BLaER1 (cell line): Measurements from ENCODE around the gene SLIT3.
"Not testable (repeated sequence)": the region's sequence is repeated elsewhere in the genome, so short reads cannot be mapped to it uniquely, and the experiment has no call there.

Experiments used
- H3K27ac ChIP-seq: shearing (Covaris generic); formaldehyde crosslinking; 2 replicates; pipeline ENCODE4 v1.8.1; 2022
- H3K27me3 ChIP-seq: shearing (Covaris generic); formaldehyde crosslinking; 2 replicates; pipeline ENCODE4 v1.8.1; 2022
- H3K36me3 ChIP-seq: shearing (Covaris generic); formaldehyde crosslinking; 2 replicates; pipeline ENCODE4 v1.8.1; 2022
- H3K4me1 ChIP-seq: shearing (Covaris generic); formaldehyde crosslinking; 2 replicates; pipeline ENCODE4 v1.8.1; 2022
- H3K4me2 ChIP-seq: shearing (Covaris generic); formaldehyde crosslinking; 2 replicates; pipeline ENCODE4 v1.8.1; 2022
- H3K4me3 ChIP-seq: shearing (Covaris generic); formaldehyde crosslinking; 2 replicates; pipeline ENCODE4 v1.8.1; 2022
- H3K9ac ChIP-seq: shearing (Covaris generic); formaldehyde crosslinking; 2 replicates; pipeline ENCODE4 v1.8.1; 2022
- H3K9me3 ChIP-seq: shearing (Covaris generic); formaldehyde crosslinking; 2 replicates; pipeline ENCODE4 v1.8.1; 2022
- H4K20me1 ChIP-seq: shearing (Covaris generic); formaldehyde crosslinking; 2 replicates; pipeline ENCODE4 v1.8.1; 2022
- Cebpa-rat ChIP-seq: shearing (Covaris generic); IDR thresholded peaks from 2 replicates; pipeline ENCODE4 v1.8.1; 2022

Gene SLIT3

DNA sequence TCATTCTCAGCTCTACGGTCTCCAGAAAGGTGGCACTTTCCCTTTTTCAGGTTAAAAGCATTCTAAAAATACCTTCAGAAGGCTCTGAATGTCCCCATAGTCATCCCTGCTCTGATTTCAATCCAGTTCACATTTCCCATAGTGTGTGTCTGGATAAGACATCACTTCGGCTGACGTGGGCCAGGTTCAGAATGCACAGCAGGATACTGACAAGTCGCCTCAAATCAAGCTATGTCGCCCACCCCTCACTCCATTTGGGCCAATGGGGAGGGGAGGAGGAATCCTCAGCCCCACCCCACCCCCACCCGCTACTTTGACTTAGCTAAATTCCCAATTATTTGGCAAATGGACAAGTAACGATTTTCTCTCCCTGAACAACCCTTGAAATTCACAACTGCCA, 148.0 kb downstream of the SLIT3 start:
- H3K27me3 ChIP-seq: no peaks in the 10 kb centered on the region
- peaks cover 3% of the 10 kb centered on the region; the same call in 1 of the 2 replicates for H3K9me3 ChIP-seq
- no peak overlapping the region for H3K4me2 ChIP-seq
- H3K36me3 ChIP-seq: no peaks in the 10 kb centered on the region
- no peak overlapping the region for H3K9ac ChIP-seq
- no peak for TF ChIP-seq Cebpa-rat
- H4K20me1 ChIP-seq: no peaks in the 10 kb centered on the region
- no peaks in the 10 kb centered on the region for H3K4me1 ChIP-seq
- no peak overlapping the region for H3K4me3 ChIP-seq
- H3K27ac ChIP-seq: no peak overlapping the region

DNA sequence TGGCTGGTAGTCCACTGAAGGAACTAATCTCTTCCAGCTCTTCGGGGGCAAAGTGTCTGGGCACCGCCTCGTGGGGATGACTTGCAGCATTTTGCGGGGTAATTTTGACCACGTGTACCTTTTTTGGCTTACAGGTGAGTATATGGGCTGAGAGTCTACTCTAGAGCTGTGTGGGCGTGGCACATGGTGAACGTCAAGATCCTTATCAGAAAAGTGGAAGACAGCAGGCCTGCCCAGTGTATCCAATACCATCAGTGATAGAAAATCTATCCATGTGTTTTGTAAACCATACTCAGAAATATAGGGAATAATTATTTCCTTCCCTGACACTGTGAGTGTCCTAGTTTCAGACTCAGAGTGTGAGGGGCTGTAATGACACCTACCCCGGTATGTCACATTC, 148.5 kb downstream of the SLIT3 start:
- no peak overlapping the region for H3K27ac ChIP-seq

GRCh38 chr5:169151051-169151805, 149.7 kb downstream of the SLIT3 start:
- no peak for TF ChIP-seq Cebpa-rat
- H3K4me1 ChIP-seq: 0 out of 2 replicates have a peak, but pooled peaks cover 2% of the 10 kb centered on the region
- H3K4me3 ChIP-seq: no peak overlapping the region
- no peaks in the 10 kb centered on the region for H4K20me1 ChIP-seq
- no peaks in the 10 kb centered on the region for H3K27me3 ChIP-seq
- H3K9ac ChIP-seq: no peak overlapping the region
- no peak overlapping the region for H3K4me2 ChIP-seq
- no peak overlapping the region for H3K27ac ChIP-seq
- no peaks in the 10 kb centered on the region for H3K36me3 ChIP-seq
- H3K9me3 ChIP-seq: no peaks in the 10 kb centered on the region

More for the DNA sequence above, 148.5 kb downstream of the SLIT3 start:
- Histone ChIP-seq H3K27me3 (no peaks in the 10 kb centered on the region), H3K4me1 (no peaks in the 10 kb centered on the region), H4K20me1 (no peaks in the 10 kb centered on the region), H3K4me3 (no peak overlapping the region), H3K36me3 (no peaks in the 10 kb centered on the region), H3K4me2 (no peak overlapping the region), H3K9me3 (no peaks in the 10 kb centered on the region), H3K9ac (no peak overlapping the region)
- TF ChIP-seq Cebpa-rat: no peak

DNA sequence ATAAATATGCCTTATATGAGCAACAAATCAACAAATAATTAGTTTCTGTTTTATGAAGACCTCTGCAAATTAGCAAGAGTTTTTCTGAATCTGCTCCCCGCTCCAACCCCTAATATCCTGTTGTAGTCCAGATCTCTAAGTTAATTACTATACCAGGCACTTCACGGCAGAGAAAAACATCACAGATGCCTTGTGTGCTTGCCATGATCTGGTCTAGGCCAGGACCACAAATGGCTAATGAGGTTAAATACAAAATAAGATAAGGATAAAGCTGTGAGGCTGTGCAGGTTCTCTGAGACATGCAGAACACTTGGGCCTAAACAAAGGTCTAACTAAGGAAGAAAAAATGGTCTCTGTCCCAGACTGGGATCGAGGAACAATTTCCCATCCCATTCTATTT, 150.8 kb downstream of the SLIT3 start:
- TF ChIP-seq Cebpa-rat: no peak
- H3K4me3 ChIP-seq: no peak overlapping the region

GRCh38 chr5:169149317-169149716, 151.6 kb downstream of the SLIT3 start:
- H4K20me1 ChIP-seq: no peaks in the 10 kb centered on the region
- H3K4me2 ChIP-seq: no peak overlapping the region
- no peak overlapping the region for H3K4me3 ChIP-seq
- no peaks in the 10 kb centered on the region for H3K9me3 ChIP-seq
- H3K27me3 ChIP-seq: no peaks in the 10 kb centered on the region
- H3K36me3 ChIP-seq: no peaks in the 10 kb centered on the region
- 0 out of 2 replicates have a peak, but pooled peaks cover 6% of the 10 kb centered on the region for H3K4me1 ChIP-seq
- H3K9ac ChIP-seq: no peak overlapping the region
- H3K27ac ChIP-seq: no peak overlapping the region
- TF ChIP-seq Cebpa-rat: no peak

More for the DNA sequence above, 150.8 kb downstream of the SLIT3 start:
- Histone ChIP-seq H4K20me1 (no peaks in the 10 kb centered on the region), H3K36me3 (no peaks in the 10 kb centered on the region), H3K27me3 (no peaks in the 10 kb centered on the region), H3K27ac (no peak overlapping the region), H3K4me2 (no peak overlapping the region), H3K9ac (no peak overlapping the region), H3K9me3 (no peaks in the 10 kb centered on the region), H3K4me1 (0 out of 2 replicates have a peak, but pooled peaks cover 6% of the 10 kb centered on the region)

- no peak for TF ChIP-seq Cebpa-rat
- H3K36me3 ChIP-seq: no peaks in the 10 kb centered on the region
- no peak overlapping the region for H3K4me2 ChIP-seq
- no peaks in the 10 kb centered on the region for H4K20me1 ChIP-seq
- no peak overlapping the region for H3K9ac ChIP-seq
- H3K9me3 ChIP-seq: no peaks in the 10 kb centered on the region
- 0 out of 2 replicates have a peak, but pooled peaks cover 6% of the 10 kb centered on the region for H3K4me1 ChIP-seq
- H3K4me3 ChIP-seq: no peak overlapping the region
- H3K27me3 ChIP-seq: no peaks in the 10 kb centered on the region
- H3K27ac ChIP-seq: no peak overlapping the region
These were observed 152.7 kb downstream of the SLIT3 start for GRCh38 chr5:169148138-169148740.

- Histone ChIP-seq H3K4me3 (no peak overlapping the region), H3K27ac (no peak overlapping the region), H4K20me1 (no peaks in the 10 kb centered on the region), H3K36me3 (no peaks in the 10 kb centered on the region), H3K9ac (no peak overlapping the region), H3K4me1 (0 out of 2 replicates have a peak, but pooled peaks cover 6% of the 10 kb centered on the region), H3K9me3 (no peaks in the 10 kb centered on the region), H3K27me3 (no peaks in the 10 kb centered on the region), H3K4me2 (no peak overlapping the region)
- no peak for TF ChIP-seq Cebpa-rat
These were observed 153.4 kb downstream of the SLIT3 start for GRCh38 chr5:169147534-169147933.

- 0 out of 2 replicates have a peak, but pooled peaks cover 6% of the 10 kb centered on the region for H3K4me1 ChIP-seq
These were observed 154.8 kb downstream of the SLIT3 start for GRCh38 chr5:169146158-169146557.

DNA sequence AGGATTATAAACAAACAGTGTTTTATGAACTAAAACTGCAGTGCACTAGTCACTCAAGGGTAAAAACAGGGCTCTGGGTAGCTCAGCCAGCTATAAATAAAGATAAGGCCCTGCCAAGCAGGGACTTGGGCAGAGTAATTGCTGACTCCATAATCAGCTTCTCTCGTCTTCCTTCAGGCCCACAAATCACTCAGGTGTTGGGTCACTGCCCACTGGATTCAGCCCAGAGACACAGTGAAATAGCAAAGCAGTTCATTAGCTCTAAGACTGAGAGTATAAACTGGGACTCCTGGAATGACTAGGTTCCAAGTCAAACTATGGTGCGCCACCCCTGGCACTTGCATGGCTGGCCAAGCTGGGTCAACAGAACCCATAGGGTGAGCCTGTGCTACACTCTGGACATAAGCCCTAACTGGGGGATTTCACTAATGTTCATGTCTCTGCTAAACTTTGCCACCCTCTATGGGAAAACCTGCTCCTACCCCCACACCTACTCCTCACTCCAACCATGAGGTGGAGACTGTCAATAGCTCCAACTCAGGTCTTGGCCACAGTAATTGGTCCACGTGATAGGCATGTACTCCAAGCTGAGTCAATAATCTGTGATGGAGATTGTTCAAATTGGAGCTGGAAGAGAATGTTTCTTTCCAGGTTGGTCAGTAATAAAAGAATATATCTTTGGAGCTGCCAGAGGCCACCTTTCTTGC, 158.5 kb downstream of the SLIT3 start:
- Histone ChIP-seq H3K36me3 (no peaks in the 10 kb centered on the region), H3K4me1 (0 out of 2 replicates have a peak, but pooled peaks cover 6% of the 10 kb centered on the region), H3K9ac (no peak overlapping the region), H3K27me3 (no peaks in the 10 kb centered on the region), H3K27ac (no peak overlapping the region), H3K9me3 (no peaks in the 10 kb centered on the region), H4K20me1 (no peaks in the 10 kb centered on the region), H3K4me3 (no peak overlapping the region), H3K4me2 (no peak overlapping the region)
- TF ChIP-seq Cebpa-rat: no peak

More at GRCh38 chr5:169146158-169146557, 154.8 kb downstream of the SLIT3 start:
- Histone ChIP-seq H3K27ac (no peak overlapping the region), H3K4me2 (no peak overlapping the region), H3K9me3 (no peaks in the 10 kb centered on the region), H4K20me1 (no peaks in the 10 kb centered on the region), H3K36me3 (no peaks in the 10 kb centered on the region), H3K9ac (no peak overlapping the region), H3K27me3 (no peaks in the 10 kb centered on the region), H3K4me3 (no peak overlapping the region)
- TF ChIP-seq Cebpa-rat: no peak

DNA sequence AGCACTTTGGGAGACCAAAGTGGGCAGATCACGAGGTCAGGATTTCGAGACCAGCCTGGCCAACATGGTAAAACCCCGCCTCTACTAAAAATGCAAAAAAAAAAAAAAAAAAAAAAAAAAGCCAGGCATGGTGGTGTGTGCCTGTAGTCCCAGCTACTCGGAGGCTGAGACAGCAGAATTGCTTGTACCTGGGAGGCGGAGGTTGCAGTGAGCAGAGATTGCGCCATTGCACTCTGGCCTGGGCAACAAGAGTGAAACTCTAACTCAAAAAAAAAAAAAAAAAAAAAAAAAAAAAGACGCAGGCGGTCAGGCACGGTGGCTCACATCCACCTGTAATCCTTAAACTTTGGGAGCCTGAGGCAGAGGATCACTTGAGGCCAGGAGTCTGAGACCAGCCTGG, 160.7 kb downstream of the SLIT3 start:
- not testable (repeated sequence) for H3K27me3 ChIP-seq, H3K4me2 ChIP-seq, H3K4me3 ChIP-seq, H3K27ac ChIP-seq, H4K20me1 ChIP-seq, H3K9me3 ChIP-seq, H3K9ac ChIP-seq, H3K4me1 ChIP-seq, H3K36me3 ChIP-seq
